ENCODE measurements around the gene TPCN1. TPM values are rescaled to one million over a fixed set of nuclear protein-coding genes. Genes with fewer than 3 reads are reported as not detected.

The TPCN1 gene
- total RNA-seq, 1 experiment from 2014 or later = 18.8 TPM

DNA sequence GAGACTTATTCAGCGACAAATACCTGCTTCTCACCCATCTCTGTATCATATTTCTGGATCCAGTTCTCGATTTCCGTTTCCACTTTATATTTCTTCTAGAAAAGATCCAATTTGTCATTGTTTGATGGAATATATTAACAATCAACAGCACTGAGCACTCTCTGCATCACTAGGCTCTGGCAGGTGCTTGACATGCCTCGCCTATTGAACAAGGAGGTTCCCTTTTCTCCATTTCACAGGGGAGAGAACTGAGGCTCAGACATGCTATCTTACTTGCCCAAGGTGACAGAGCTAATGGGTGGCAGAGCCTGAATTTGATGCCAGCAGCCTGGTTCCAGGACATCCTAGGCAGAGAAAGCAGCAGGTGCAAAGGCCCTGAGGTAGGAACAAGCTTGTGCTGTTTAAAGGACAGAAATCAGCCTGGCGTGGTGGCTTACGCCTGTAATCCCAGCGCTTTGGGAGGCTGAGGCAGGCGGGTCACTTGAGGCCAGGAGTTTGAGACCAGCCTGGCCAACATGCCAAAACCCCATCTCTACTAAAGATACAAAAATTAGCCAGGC lies 23.7 kb upstream of the TPCN1 start:
- no TSS peak for BruUV-seq (replicated peaks)
- intact Hi-C loops (cut with micrococcal nuclease; ENCODE audit: unreplicated experiment) = loop anchor here (1.0 to 10.0 kb wide), 2 partner anchors 127 to 228 kb away; no protein-coding TSS in a partner anchor
- Histone ChIP-seq H3K27ac (ENCODE audit: low read depth, low read length, poor library complexity, severe bottlenecking) (no peak overlapping the region), H3K9me3 (ENCODE audit: low read depth, low read length, poor library complexity, severe bottlenecking) (no peaks in the 10 kb centered on the region), H3K4me1 (ENCODE audit: insufficient read depth, low read length, poor library complexity, severe bottlenecking) (no peaks in the 10 kb centered on the region), H3K36me3 (ENCODE audit: insufficient read depth, low read length, poor library complexity, severe bottlenecking) (no peaks in the 10 kb centered on the region), H3K27me3 (replicated peaks; ENCODE audit: insufficient read depth, low read depth, low read length, poor library complexity) (no peaks in the 10 kb centered on the region), H3K4me3 (ENCODE audit: low read depth, low read length, poor library complexity, severe bottlenecking) (no peak overlapping the region)
- no peak for DNase-seq (ENCODE audit: low spot score)
- ChIA-PET POLR2A (ENCODE audit: low non-redundant PET) (no interaction called here), CTCF (interaction anchor here (0.6 kb wide), 4 partner anchors 117 to 1759 kb away, joined by 3 to 6 read pairs (median 4); no protein-coding TSS in a partner anchor)
- TF ChIP-seq, protein P1, sequence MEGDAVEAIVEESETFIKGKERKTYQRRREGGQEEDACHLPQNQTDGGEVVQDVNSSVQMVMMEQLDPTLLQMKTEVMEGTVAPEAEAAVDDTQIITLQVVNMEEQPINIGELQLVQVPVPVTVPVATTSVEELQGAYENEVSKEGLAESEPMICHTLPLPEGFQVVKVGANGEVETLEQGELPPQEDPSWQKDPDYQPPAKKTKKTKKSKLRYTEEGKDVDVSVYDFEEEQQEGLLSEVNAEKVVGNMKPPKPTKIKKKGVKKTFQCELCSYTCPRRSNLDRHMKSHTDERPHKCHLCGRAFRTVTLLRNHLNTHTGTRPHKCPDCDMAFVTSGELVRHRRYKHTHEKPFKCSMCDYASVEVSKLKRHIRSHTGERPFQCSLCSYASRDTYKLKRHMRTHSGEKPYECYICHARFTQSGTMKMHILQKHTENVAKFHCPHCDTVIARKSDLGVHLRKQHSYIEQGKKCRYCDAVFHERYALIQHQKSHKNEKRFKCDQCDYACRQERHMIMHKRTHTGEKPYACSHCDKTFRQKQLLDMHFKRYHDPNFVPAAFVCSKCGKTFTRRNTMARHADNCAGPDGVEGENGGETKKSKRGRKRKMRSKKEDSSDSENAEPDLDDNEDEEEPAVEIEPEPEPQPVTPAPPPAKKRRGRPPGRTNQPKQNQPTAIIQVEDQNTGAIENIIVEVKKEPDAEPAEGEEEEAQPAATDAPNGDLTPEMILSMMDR (conservative IDR thresholded peaks at IDR 0.05; ENCODE audit: low read depth, low read length) = no peak
- no peak for TF ChIP-seq EZH2 (IDR thresholded peaks at IDR 0.05; ENCODE audit: borderline replicate concordance, low read depth, low read length, poor library complexity, severe bottlenecking)

DNA sequence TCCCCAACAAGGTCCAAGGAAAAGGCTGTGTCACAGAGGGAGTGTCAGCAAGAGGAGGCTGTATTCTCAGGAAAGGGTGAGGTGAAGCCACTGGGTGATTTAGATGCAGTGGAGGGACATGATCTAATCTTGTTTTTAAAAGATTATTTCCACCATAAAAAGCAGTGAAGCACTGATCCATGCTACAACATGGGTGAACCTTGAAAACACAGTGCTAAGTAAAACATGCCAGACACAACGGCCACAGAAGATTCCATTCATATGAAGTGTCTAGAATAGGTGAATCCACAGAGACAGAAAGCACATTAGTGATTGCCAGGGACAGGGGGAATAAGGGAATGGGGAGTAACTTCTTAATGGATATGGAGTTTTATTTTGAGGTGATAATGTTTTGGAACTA lies 23.0 kb upstream of the TPCN1 start:
- no peak for DNase-seq (ENCODE audit: low spot score)
- no TSS peak for BruUV-seq (replicated peaks)
- CTCF ChIA-PET = no interaction called here
- no peak for TF ChIP-seq EZH2 (IDR thresholded peaks at IDR 0.05; ENCODE audit: borderline replicate concordance, low read depth, low read length, poor library complexity, severe bottlenecking)
- TF ChIP-seq, protein P1 (conservative IDR thresholded peaks at IDR 0.05; ENCODE audit: low read depth, low read length) = no peak
- Histone ChIP-seq H3K4me3 (ENCODE audit: low read depth, low read length, poor library complexity, severe bottlenecking) (no peak overlapping the region), H3K4me1 (ENCODE audit: insufficient read depth, low read length, poor library complexity, severe bottlenecking) (no peaks in the 10 kb centered on the region), H3K9me3 (ENCODE audit: low read depth, low read length, poor library complexity, severe bottlenecking) (no peaks in the 10 kb centered on the region), H3K27me3 (replicated peaks; ENCODE audit: insufficient read depth, low read depth, low read length, poor library complexity) (no peaks in the 10 kb centered on the region), H3K36me3 (ENCODE audit: insufficient read depth, low read length, poor library complexity, severe bottlenecking) (no peaks in the 10 kb centered on the region), H3K27ac (ENCODE audit: low read depth, low read length, poor library complexity, severe bottlenecking) (no peak overlapping the region)
- intact Hi-C loops (cut with micrococcal nuclease; ENCODE audit: unreplicated experiment) = loop anchor here (10.0 kb wide), 1 partner anchor 127 kb away; no protein-coding TSS in a partner anchor
- POLR2A ChIA-PET (ENCODE audit: low non-redundant PET) = no interaction called here

DNA sequence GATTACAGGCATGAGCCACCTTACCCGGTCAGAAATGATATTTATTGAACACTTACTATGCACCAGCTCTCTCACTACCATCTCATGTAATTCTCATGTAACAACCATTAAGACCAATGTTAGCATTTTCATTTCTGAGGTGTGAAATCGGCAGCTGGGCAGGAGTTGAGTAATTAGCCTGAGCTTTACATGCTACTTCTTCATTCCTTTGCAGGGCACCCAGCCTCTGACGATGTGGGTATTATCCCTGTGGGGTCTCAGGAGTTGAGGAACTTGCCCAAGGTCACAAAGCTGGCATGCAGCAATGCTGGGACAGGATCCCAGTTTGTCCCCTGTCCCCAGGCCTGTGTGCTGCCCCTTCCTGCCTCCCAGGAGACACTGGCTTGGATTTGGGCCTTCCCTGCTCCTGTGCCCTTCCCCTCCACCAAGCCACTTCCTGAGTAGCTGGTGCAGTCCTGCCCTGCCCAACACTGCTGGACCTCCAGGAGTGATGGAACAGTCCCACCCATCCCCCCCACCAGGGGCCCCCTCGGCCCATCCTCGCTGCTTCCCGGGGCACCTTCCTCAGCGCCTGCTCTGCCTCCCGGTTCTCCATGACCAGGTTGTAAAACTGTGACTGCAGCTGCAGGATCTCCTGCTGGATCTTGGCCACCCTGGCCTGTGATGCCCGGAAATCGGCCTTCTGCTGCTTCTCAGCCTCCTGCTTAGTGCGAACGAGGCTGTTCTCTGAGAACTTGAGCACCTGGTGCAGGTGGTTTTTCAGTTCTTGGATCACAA lies 21.1 kb upstream of the TPCN1 start:
- TF ChIP-seq, protein P1 (conservative IDR thresholded peaks at IDR 0.05; ENCODE audit: low read depth, low read length) = no peak
- no peak for TF ChIP-seq EZH2 (IDR thresholded peaks at IDR 0.05; ENCODE audit: borderline replicate concordance, low read depth, low read length, poor library complexity, severe bottlenecking)
- Histone ChIP-seq H3K9me3 (ENCODE audit: low read depth, low read length, poor library complexity, severe bottlenecking) (no peaks in the 10 kb centered on the region), H3K27me3 (replicated peaks; ENCODE audit: insufficient read depth, low read depth, low read length, poor library complexity) (no peaks in the 10 kb centered on the region), H3K36me3 (ENCODE audit: insufficient read depth, low read length, poor library complexity, severe bottlenecking) (no peaks in the 10 kb centered on the region), H3K4me1 (ENCODE audit: insufficient read depth, low read length, poor library complexity, severe bottlenecking) (no peaks in the 10 kb centered on the region), H3K4me3 (ENCODE audit: low read depth, low read length, poor library complexity, severe bottlenecking) (no peak overlapping the region), H3K27ac (ENCODE audit: low read depth, low read length, poor library complexity, severe bottlenecking) (no peak overlapping the region)
- intact Hi-C loops (cut with micrococcal nuclease; ENCODE audit: unreplicated experiment) = no loop called here
- CTCF ChIA-PET = no interaction called here
- no peak for DNase-seq (ENCODE audit: low spot score)
- no TSS peak for BruUV-seq (replicated peaks)
- POLR2A ChIA-PET (ENCODE audit: low non-redundant PET) = no interaction called here
